ENCODE measurements around the gene ST3GAL6.

ST3GAL6 gene

GRCh38 chr3:98776140-98776493 lies 13.0 kb downstream of the ST3GAL6 start:
- DNase-seq (ENCODE audit: low read depth in 2 of 2): no peak

- DNase-seq (ENCODE audit: low read depth in 2 of 2): no peak
Observed at GRCh38 chr3:98777286-98777685, 14.1 kb downstream of the ST3GAL6 start.

GRCh38 chr3:98777801-98778220 lies 14.7 kb downstream of the ST3GAL6 start:
- DNase-seq (ENCODE audit: low read depth in 2 of 2): no peak

- no peak for DNase-seq (ENCODE audit: low read depth in 2 of 2)
Observed at GRCh38 chr3:98778383-98778782, 15.2 kb downstream of the ST3GAL6 start.

- DNase-seq (ENCODE audit: low read depth in 2 of 2): no peak
Observed at GRCh38 chr3:98778852-98779413, 15.8 kb downstream of the ST3GAL6 start.

- no peak for DNase-seq (ENCODE audit: low read depth in 2 of 2)
Observed at GRCh38 chr3:98779541-98780335, 16.6 kb downstream of the ST3GAL6 start.

- DNase-seq (ENCODE audit: low read depth in 2 of 2): no peak
Observed at GRCh38 chr3:98780343-98780742, 17.2 kb downstream of the ST3GAL6 start.

- no peak for DNase-seq (ENCODE audit: low read depth in 2 of 2)
Observed at GRCh38 chr3:98782824-98783500, 19.8 kb downstream of the ST3GAL6 start.

GRCh38 chr3:98784042-98784441 lies 20.9 kb downstream of the ST3GAL6 start:
- no peak for DNase-seq (ENCODE audit: low read depth in 2 of 2)

GRCh38 chr3:98784666-98785600 lies 21.8 kb downstream of the ST3GAL6 start:
- no peak for DNase-seq (ENCODE audit: low read depth in 2 of 2)

GRCh38 chr3:98786364-98787006 lies 23.3 kb downstream of the ST3GAL6 start:
- DNase-seq (ENCODE audit: low read depth in 2 of 2): no peak

- DNase-seq (ENCODE audit: low read depth in 2 of 2): no peak
Observed at GRCh38 chr3:98787181-98787580, 24.0 kb downstream of the ST3GAL6 start.

GRCh38 chr3:98788651-98789050 lies 25.5 kb downstream of the ST3GAL6 start:
- no peak for DNase-seq (ENCODE audit: low read depth in 2 of 2)

GRCh38 chr3:98791341-98792325 lies 28.5 kb downstream of the ST3GAL6 start:
- DNase-seq (ENCODE audit: low read depth in 2 of 2): no peak

- no peak for DNase-seq (ENCODE audit: low read depth in 2 of 2)
Observed at GRCh38 chr3:98793971-98794370, 30.8 kb downstream of the ST3GAL6 start.

GRCh38 chr3:98796334-98796733 lies 33.2 kb downstream of the ST3GAL6 start:
- DNase-seq (ENCODE audit: low read depth in 2 of 2): no peak

- DNase-seq (ENCODE audit: low read depth in 2 of 2): no peak
Observed at GRCh38 chr3:98797905-98798304, 34.8 kb downstream of the ST3GAL6 start.

- DNase-seq (ENCODE audit: low read depth in 2 of 2): no peak
Observed at GRCh38 chr3:98798820-98799219, 35.7 kb downstream of the ST3GAL6 start.

GRCh38 chr3:98799479-98799878 lies 36.3 kb downstream of the ST3GAL6 start:
- no peak for DNase-seq (ENCODE audit: low read depth in 2 of 2)

- no peak for DNase-seq (ENCODE audit: low read depth in 2 of 2)
Observed at GRCh38 chr3:98800401-98800800, 37.3 kb downstream of the ST3GAL6 start.

Data from stimulated activated CD4-positive, alpha-beta T cell treated with anti-CD3 and anti-CD28 coated beads, Interleukin-1b, Interleukin-23, amount 100 ng/mL, for 4 hours (primary cell).